ENCODE measurements around the gene SLC17A1.

GRCh38 chr6:25789475-25789874 is 42.4 kb downstream of the SLC17A1 start:
- no peak for TF ChIP-seq CTCF (IDR thresholded peaks at IDR 0.05)
- TF ChIP-seq POLR2A (IDR thresholded peaks at IDR 0.05) = no peak
